Left kidney (tissue), 8 donors: ENCODE measurements around the gene AFG3L2. TPM values are rescaled to one million over a fixed set of nuclear protein-coding genes. Genes with fewer than 3 reads are reported as not detected.
"Not testable (repeated sequence)": the region's sequence is repeated elsewhere in the genome, so short reads cannot be mapped to it uniquely, and the experiment has no call there.

Experiments used
- DNase-seq: peaks from one replicate; pipeline ENCODE4 v3.0.0-alpha.2; 2013
- long read RNA-seq, 8 donors: transcript quantifications; one replicate each; lab custom pipeline, GENCODE V29; 2026
- polyA plus RNA-seq: library from polyadenylated mRNA; unstranded; fragments of 120-200 nt; gene quantifications from one replicate; pipeline ENCODE4 v1.2.1, GENCODE V29; 2013; ENCODE audit not compliant: insufficient read length

The AFG3L2 gene
- 84.9 TPM for polyA plus RNA-seq
- long read RNA-seq, donor 1, transcript AFG3L2-201 (17 exons, 3,247 nt) = major isoform, 9 of 34 reads
- long read RNA-seq, donor 1, partial matches to known transcripts = 24 of 34 reads
- long read RNA-seq, donor 1, other reads (novel, unspliced or antisense) = 0 of 34 reads
- long read RNA-seq, donor 2, transcript AFG3L2-201 (17 exons, 3,247 nt) = major isoform, 8 of 18 reads
- long read RNA-seq, donor 2, partial matches to known transcripts = 10 of 18 reads
- long read RNA-seq, donor 2, other reads (novel, unspliced or antisense) = 0 of 18 reads
- long read RNA-seq, donor 3, partial matches to known transcripts = 19 of 24 reads
- long read RNA-seq, donor 3, other reads (novel, unspliced or antisense) = 0 of 24 reads
- long read RNA-seq, donor 4 = 0 reads
- long read RNA-seq, donor 5, transcript AFG3L2-201 (17 exons, 3,247 nt) = major isoform, 12 of 32 reads
- long read RNA-seq, donor 5, partial matches to known transcripts = 20 of 32 reads
- long read RNA-seq, donor 5, other reads (novel, unspliced or antisense) = 0 of 32 reads
- long read RNA-seq, donor 6, transcript AFG3L2-201 (17 exons, 3,247 nt) = major isoform, 9 of 29 reads
- long read RNA-seq, donor 6, partial matches to known transcripts = 20 of 29 reads
- long read RNA-seq, donor 6, other reads (novel, unspliced or antisense) = 0 of 29 reads
- long read RNA-seq, donor 7, transcript AFG3L2-201 (17 exons, 3,247 nt) = major isoform, 8 of 68 reads
- long read RNA-seq, donor 7, partial matches to known transcripts = 60 of 68 reads
- long read RNA-seq, donor 7, other reads (novel, unspliced or antisense) = 0 of 68 reads
- long read RNA-seq, donor 8, partial matches to known transcripts = 12 of 17 reads
- long read RNA-seq, donor 8, other reads (novel, unspliced or antisense) = 0 of 17 reads

- peak; percentile 98 for DNase-seq
Observed at GRCh38 chr18:12376754-12377555, at the start of gene AFG3L2. TSS of gene AFG3L2 (minus strand) at chr18:12377227. CDS start at chr18:12377082, 145 bp downstream.

- no peak for DNase-seq
Observed at GRCh38 chr18:12424252-12424651, 47.2 kb upstream of the AFG3L2 start.

GRCh38 chr18:12423820-12424219, 46.8 kb upstream of the AFG3L2 start:
- DNase-seq = no peak

- DNase-seq = no peak
Observed at GRCh38 chr18:12423393-12423792, 46.4 kb upstream of the AFG3L2 start.

- no peak for DNase-seq
Observed at GRCh38 chr18:12422936-12423335, 45.9 kb upstream of the AFG3L2 start.

GRCh38 chr18:12421732-12422131, 44.7 kb upstream of the AFG3L2 start:
- no peak for DNase-seq

- peak; percentile 60 for DNase-seq
Observed at GRCh38 chr18:12420821-12421421, 43.9 kb upstream of the AFG3L2 start.

GRCh38 chr18:12417687-12418086, 40.7 kb upstream of the AFG3L2 start:
- no peak for DNase-seq

- no peak for DNase-seq
Observed at GRCh38 chr18:12416098-12416729, 39.2 kb upstream of the AFG3L2 start.

- DNase-seq = no peak
Observed at GRCh38 chr18:12411456-12411855, 34.4 kb upstream of the AFG3L2 start.

GRCh38 chr18:12410747-12411146, 33.7 kb upstream of the AFG3L2 start:
- not testable (repeated sequence) for DNase-seq

GRCh38 chr18:12410081-12410481, 33.1 kb upstream of the AFG3L2 start:
- no peak for DNase-seq

- DNase-seq = no peak
Observed at GRCh38 chr18:12409469-12409868, 32.4 kb upstream of the AFG3L2 start.

- DNase-seq = no peak
Observed at GRCh38 chr18:12408247-12408869, 31.3 kb upstream of the AFG3L2 start.

- DNase-seq = no peak
Observed at GRCh38 chr18:12406371-12407111, 29.5 kb upstream of the AFG3L2 start.

GRCh38 chr18:12405066-12405465, 28.0 kb upstream of the AFG3L2 start:
- no peak for DNase-seq

GRCh38 chr18:12403601-12404506, 26.8 kb upstream of the AFG3L2 start:
- DNase-seq = no peak

- DNase-seq = no peak
Observed at GRCh38 chr18:12401881-12402280, 24.9 kb upstream of the AFG3L2 start.

- DNase-seq = no peak
Observed at GRCh38 chr18:12399231-12399630, 22.2 kb upstream of the AFG3L2 start.
